HG02588 (cell line): ENCODE data around the gene REEP2.
"Not testable (repeated sequence)": the region's sequence is repeated elsewhere in the genome, so short reads cannot be mapped to it uniquely, and the experiment has no call there.

Source experiments
- ATAC-seq: cut with Tn5 transposase; IDR thresholded peaks from one replicate; pipeline ENCODE4 v1.9.1; 2021; ENCODE audit warnings: mild to moderate bottlenecking, moderate library complexity; ENCODE audit not compliant: unreplicated experiment

The REEP2 gene, protein sequence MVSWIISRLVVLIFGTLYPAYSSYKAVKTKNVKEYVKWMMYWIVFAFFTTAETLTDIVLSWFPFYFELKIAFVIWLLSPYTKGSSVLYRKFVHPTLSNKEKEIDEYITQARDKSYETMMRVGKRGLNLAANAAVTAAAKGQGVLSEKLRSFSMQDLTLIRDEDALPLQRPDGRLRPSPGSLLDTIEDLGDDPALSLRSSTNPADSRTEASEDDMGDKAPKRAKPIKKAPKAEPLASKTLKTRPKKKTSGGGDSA

DNA sequence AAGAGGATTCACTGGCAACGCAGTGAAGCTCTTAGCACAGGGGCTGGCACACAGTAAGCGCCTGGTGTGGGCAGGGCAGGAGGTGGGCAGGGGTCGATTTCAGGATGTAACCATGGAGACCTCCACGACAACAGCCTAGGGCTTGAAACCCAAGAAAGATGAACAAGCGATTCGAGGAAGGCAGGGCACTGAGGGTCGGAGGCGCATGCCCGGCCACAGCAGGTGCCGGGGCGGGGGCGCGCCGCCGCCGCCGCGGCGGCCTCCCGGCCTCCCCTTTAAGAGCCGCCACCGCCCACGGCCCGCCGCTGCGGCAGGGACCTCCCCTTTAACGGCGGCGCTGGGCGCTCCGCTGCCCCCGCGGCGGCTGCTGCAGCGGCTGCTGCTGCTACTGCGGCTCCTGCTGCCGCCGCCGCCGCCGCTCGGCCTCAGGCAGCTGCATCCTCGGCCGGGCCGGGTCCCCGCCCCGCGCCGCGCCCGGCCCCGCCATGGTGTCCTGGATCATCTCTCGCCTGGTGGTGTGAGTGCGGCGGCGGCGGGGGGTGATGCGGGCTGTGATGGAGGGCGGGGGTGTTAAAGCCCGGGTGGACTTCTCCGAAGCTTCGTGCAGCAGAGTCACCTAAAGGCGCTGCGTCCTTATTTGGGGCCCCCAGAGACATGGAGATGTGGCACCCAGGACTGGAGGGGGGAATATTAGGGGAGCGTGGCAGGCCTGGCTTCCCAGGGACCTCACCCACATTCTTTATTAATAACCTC is at the start of gene REEP2:
TSS of gene REEP2 (plus strand) at position 334 of the 753 bp plus-strand sequence. CDS start at position 486, 152 bp downstream.
- peak; percentile 59 for ATAC-seq

- no peak for ATAC-seq
Observed at GRCh38 chr5:138389332-138389731, 49.5 kb upstream of the REEP2 start.

GRCh38 chr5:138389911-138390310 is 48.9 kb upstream of the REEP2 start:
- not testable (repeated sequence) for ATAC-seq

- ATAC-seq = no peak
Observed at GRCh38 chr5:138391859-138392386, 46.9 kb upstream of the REEP2 start.

GRCh38 chr5:138402640-138403039 is 36.2 kb upstream of the REEP2 start:
- ATAC-seq = peak; percentile 76

- peak; percentile 55 for ATAC-seq
Observed at GRCh38 chr5:138408023-138408422, 30.8 kb upstream of the REEP2 start.

DNA sequence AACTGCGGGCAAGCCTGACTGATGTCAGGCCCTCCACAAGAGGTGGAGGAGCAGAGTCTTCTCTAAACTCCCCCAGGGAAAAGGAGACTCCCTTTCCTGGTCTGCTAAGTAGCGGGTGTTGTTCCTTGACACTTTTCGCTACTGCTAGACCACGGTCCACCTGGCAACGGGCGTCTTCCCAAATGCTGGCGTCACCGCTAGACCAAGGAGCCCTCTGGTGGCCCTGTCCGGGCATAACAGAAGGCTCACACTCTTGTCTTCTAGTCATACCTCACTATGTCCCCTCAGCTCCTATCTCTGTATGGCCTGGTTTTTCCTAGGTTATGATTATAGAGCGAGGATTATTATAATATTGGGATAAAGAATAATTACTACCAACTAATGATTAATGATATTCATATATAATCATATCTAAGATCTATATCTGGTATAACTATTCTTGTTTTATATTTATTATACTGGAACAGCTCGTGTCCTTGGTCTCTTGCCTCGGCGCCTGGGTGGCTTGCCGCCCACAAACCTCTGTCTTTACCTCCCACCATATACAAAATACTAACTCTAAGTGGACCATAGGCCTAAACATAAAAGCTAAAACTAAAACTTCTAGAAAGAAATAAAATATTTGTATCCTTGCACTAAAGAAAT is 27.7 kb upstream of the REEP2 start:
- not testable (repeated sequence) for ATAC-seq

DNA sequence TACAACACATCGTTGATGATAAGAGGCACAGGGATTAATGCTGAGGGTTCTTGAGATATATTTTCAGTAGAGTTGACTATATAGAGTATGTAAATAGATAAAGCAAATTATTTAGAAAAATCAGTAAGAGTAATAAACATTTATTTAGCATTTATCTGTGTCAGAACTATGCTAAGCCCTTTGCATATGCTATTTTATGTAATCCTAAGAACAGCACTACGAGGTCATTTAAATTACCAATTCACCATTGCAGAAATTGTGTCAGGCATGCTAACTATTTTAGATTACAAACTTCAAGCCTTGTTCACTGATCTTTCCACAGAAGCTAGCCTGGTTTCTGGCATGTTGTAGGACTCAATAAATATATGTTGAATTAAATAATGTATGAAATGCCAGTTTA is 20.4 kb upstream of the REEP2 start:
- no peak for ATAC-seq

DNA sequence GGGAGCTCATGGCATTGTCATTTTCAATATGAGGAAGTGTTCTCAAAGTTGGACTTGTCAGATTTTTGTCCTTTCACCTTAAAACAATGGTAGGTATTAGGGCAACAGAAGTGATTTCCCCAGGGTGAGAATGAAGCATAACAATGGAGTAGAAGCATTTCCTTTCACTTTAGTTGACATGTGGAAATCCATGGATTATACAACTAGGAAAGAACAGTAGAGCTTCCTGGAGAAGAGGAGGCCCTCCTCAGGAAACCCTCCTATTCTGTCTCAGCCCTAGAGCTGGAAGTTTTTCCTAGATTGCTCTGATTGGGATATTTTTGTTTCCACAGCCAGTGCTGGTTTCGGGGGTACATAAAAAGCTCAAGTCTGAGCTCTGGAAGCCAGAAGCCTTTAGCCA is 13.8 kb upstream of the REEP2 start:
- ATAC-seq = no peak

DNA sequence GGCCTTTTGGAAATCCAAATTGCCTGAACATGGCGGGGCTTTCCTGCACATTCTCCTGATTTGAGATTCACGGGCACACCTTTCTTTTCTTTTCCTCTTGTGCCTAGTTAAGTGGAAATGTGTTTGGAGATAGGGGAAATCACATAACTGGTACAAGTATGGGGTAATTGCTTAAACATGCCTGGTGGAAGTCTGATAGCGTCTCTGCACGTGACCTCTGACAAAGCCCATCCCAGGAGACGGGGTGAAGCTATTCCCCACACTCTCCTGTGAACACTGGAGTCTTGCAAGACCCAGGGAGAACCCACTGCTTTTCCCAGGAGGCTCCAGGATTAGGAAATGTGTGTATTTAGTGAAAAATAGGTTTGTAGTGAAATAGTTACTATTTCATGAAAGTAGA is 2.9 kb upstream of the REEP2 start:
- no peak for ATAC-seq

DNA sequence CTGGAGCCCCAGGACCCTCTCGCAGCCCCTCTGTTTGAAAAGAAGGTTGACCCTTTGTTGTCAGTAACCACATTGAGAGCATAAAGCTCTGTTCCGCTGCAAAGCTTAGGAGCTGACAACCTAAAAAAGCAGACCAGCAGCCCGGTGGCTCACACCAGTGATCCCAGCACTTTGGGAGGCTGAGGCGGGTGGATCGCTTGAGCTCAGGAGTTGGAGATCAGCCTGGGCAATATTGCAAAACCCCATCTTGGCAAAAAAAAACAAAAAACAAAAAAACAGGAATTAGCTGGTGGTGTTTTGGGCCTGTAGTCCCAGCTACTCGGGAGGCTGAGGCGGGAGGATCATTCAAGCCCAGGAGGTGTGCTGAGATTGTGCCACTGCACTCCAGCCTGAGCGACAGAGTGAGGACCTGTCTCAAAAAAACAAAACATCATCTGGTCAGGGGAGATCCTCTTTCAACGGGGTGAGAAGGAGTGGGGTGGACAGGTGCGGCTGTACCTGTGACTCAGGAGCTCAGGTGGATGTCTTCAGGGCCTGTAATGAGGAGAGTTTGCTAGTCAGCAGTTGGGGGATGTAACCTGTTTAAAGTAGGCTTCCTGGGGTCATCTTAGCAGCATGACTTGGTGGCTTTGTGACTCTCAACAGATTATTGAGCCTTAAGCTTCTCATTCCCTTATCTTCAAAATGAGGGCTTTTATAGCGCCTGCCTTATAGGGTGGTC is 694 bp upstream of the REEP2 start:
- ATAC-seq = no peak

DNA sequence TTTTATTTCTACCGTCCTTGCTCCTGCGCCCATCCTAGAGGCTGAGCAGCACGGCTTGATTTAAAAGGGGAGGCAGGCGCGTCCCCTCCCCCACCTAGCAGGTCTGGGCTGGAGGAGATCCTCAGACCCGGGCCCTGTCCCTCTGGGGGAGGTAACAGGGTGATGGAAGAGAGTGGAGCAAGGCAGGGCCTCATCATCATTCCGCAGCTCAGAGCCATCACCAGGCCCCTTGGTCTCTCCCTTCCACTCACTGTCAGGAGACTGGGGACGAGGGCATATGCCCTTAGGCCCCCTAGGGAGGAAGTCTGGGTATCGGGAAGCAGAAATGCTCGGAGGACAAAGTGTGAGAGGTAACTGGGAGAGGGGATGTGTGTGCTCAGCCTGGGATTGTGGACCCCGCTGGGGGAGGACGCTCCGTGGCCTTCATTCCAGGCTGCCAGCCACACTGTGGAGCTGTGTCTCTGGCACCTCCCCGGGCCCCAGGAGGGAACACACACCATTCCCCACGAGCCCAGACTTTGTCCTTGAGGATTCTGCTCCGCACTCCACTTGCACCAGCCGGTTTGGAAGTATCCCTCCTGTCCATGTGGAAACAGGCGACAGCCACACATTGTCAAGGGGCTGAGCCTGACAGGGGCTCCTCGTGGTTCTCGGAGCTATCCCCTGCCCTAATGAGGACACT is 761 bp downstream of the REEP2 start:
- peak; percentile 12 for ATAC-seq

DNA sequence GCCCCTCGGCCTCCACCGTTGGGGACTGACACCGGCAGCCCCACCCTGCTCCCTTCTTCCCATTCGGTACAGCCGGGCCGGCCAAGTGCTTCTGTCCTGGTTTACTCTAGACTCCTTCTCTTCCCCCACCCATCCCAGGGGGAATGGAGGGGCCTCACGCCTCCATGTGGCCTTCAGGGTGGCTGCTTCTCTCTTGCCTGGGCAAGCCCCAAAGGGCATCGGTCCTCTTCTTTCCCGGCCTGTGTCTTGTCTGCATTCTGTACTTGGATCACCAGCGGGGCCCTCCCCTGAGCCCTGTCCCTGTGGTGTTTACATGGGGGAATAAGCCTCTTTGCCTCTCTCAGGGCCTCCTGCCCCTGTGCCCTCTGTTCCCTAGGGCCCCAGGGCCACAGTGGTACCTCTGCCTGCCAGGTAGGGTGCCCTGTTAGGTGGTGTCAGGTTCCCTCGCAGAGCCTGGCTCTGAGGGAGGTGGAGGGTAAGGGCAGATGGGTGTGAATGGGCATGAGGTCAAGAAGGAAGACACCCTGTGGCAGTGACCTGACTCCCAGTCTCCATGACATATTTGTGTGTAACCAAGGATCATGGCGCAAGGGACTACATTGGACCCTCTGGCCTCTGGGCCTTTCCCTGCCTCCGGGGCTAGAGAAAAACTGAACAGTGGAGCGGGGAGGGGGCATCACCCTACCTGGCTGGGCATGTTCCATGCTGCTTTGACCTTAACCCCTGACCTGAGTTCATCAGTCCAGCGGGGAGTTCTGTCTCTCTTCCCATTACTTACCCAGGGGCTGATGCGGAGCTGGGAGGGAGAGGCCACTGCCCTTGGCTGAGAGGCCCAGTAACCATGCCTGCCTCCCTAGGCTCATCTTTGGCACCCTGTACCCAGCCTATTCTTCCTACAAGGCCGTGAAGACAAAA is 1.6 kb downstream of the REEP2 start:
- no peak for ATAC-seq

- no peak for ATAC-seq
Observed at GRCh38 chr5:138441221-138441620, 2.4 kb downstream of the REEP2 start.

- ATAC-seq = no peak
Observed at GRCh38 chr5:138444078-138444773, 5.4 kb downstream of the REEP2 start.

GRCh38 chr5:138444774-138445546 is 6.1 kb downstream of the REEP2 start:
- ATAC-seq = no peak

- no peak for ATAC-seq
Observed at GRCh38 chr5:138445547-138446271, 6.9 kb downstream of the REEP2 start.
